Measurements from ENCODE around the gene ASB10.
A peak's percentile ranks its signal among the peaks of the same experiment; 100 is the strongest.

Gene ASB10

GRCh38 chr7:151233804-151234203, 46.8 kb upstream of the ASB10 start:
- H3K27ac ChIP-seq (replicated peaks; ENCODE audit: low read length) = no peak overlapping the region
- H2BK15ac ChIP-seq (ENCODE audit: low read length) = no peak overlapping the region

GRCh38 chr7:151232917-151233701, 46.1 kb upstream of the ASB10 start:
- Histone ChIP-seq H2BK5ac (ENCODE audit: low read length) (peak overlapping the region; percentile 4), H3K79me1 (ENCODE audit: low read depth, low read length) (peaks cover 16% of the 10 kb centered on the region), H2AFZ (ENCODE audit: low read length) (peak overlapping the region; percentile 84), H3K27ac (replicated peaks; ENCODE audit: low read length) (no peak overlapping the region), H3K4me3 (ENCODE audit: low read length in 2 of 2) (peak overlapping the region; percentile 65 to 89), H2BK15ac (ENCODE audit: low read length) (peak overlapping the region; percentile 3), H4K91ac (ENCODE audit: low read depth, low read length, poor library complexity) (no peak overlapping the region), H2AK5ac (ENCODE audit: low read depth, low read length) (peak overlapping the region; percentile 95), H3K4me1 (ENCODE audit: control insufficient read depth in 2 of 2, insufficient read depth in 1 of 2, low read depth in 1 of 2, low read length in 2 of 2) (peaks cover 9 to 10% of the 10 kb centered on the region in 2 donors), H3K9me3 (replicated peaks in 1 of 2; ENCODE audit: control insufficient read depth in 2 of 2, insufficient read depth in 1 of 2, low read depth in 1 of 2, low read length in 2 of 2) (no peaks in the 10 kb centered on the region), H3K18ac (ENCODE audit: low read length) (peak overlapping the region; percentile 80), H3K9ac (ENCODE audit: low read depth, low read length, poor library complexity) (peak overlapping the region; percentile 86), H3K4ac (ENCODE audit: low read length) (no peak overlapping the region), H4K8ac (ENCODE audit: low read depth, low read length) (no peak overlapping the region), H2BK12ac (ENCODE audit: low read length) (no peak overlapping the region), H3K23ac (ENCODE audit: low read depth, low read length, poor library complexity) (peak overlapping the region; percentile 99), H3K36me3 (replicated peaks in 1 of 2; ENCODE audit: control insufficient read depth in 2 of 2, insufficient read depth in 2 of 2, low read length in 2 of 2) (peaks cover 22 to 39% of the 10 kb centered on the region in 2 donors), H3K27me3 (ENCODE audit: control insufficient read depth in 3 of 3, insufficient read depth in 3 of 3, low read depth in 1 of 3, low read length in 3 of 3) (no peaks in the 10 kb centered on the region), H2BK120ac (ENCODE audit: low read depth, low read length) (no peak overlapping the region), H3K14ac (ENCODE audit: low read length) (peak overlapping the region; percentile 58), H3K4me2 (ENCODE audit: insufficient read depth, low read length, poor library complexity, severe bottlenecking) (peak overlapping the region; percentile 96)
- WGBS, 2 donors (ENCODE audit: extremely low coverage in 2 of 2, insufficient read length in 2 of 2, insufficient replicate concordance in 1 of 2) = no CpG with 5 or more reads among the region's 36 CpGs
- DNase-seq (ENCODE audit: low spot score) = no peak

More at GRCh38 chr7:151233804-151234203, 46.8 kb upstream of the ASB10 start:
- Histone ChIP-seq H3K9me3 (replicated peaks in 1 of 2; ENCODE audit: control insufficient read depth in 2 of 2, insufficient read depth in 1 of 2, low read depth in 1 of 2, low read length in 2 of 2) (no peaks in the 10 kb centered on the region), H2BK12ac (ENCODE audit: low read length) (no peak overlapping the region), H3K36me3 (replicated peaks in 1 of 2; ENCODE audit: control insufficient read depth in 2 of 2, insufficient read depth in 2 of 2, low read length in 2 of 2) (peaks cover 24 to 46% of the 10 kb centered on the region in 2 donors), H3K4me2 (ENCODE audit: insufficient read depth, low read length, poor library complexity, severe bottlenecking) (peak overlapping the region; percentile 96), H3K4ac (ENCODE audit: low read length) (no peak overlapping the region), H3K23ac (ENCODE audit: low read depth, low read length, poor library complexity) (no peak overlapping the region), H3K9ac (ENCODE audit: low read depth, low read length, poor library complexity) (no peak overlapping the region), H4K91ac (ENCODE audit: low read depth, low read length, poor library complexity) (no peak overlapping the region), H2AK5ac (ENCODE audit: low read depth, low read length) (no peak overlapping the region), H4K8ac (ENCODE audit: low read depth, low read length) (no peak overlapping the region), H2AFZ (ENCODE audit: low read length) (no peak overlapping the region), H2BK5ac (ENCODE audit: low read length) (no peak overlapping the region), H2BK120ac (ENCODE audit: low read depth, low read length) (no peak overlapping the region), H3K4me3 (ENCODE audit: low read length in 2 of 2) (peak overlapping the region in 1 of 2 donors; percentile 65), H3K79me1 (ENCODE audit: low read depth, low read length) (peaks cover 16% of the 10 kb centered on the region), H3K27me3 (ENCODE audit: control insufficient read depth in 3 of 3, insufficient read depth in 3 of 3, low read depth in 1 of 3, low read length in 3 of 3) (no peaks in the 10 kb centered on the region), H3K18ac (ENCODE audit: low read length) (no peak overlapping the region), H3K14ac (ENCODE audit: low read length) (no peak overlapping the region), H3K4me1 (ENCODE audit: control insufficient read depth in 2 of 2, insufficient read depth in 1 of 2, low read depth in 1 of 2, low read length in 2 of 2) (peaks cover 6 to 9% of the 10 kb centered on the region in 2 donors)
- WGBS, 2 donors (ENCODE audit: extremely low coverage in 2 of 2, insufficient read length in 2 of 2, insufficient replicate concordance in 1 of 2) = no CpG with 5 or more reads among the region's 9 CpGs
- DNase-seq (ENCODE audit: low spot score) = no peak

GRCh38 chr7:151232091-151232916, 45.3 kb upstream of the ASB10 start, which contains the start of gene CHPF2:
Gene CHPF2 (plus strand): TSS chr7:151232483. CDS start chr7:151234012, 1,529 bp downstream.
- Histone ChIP-seq H3K4me2 (ENCODE audit: insufficient read depth, low read length, poor library complexity, severe bottlenecking) (peak within 1 kb of the TSS; percentile 96), H2BK12ac (ENCODE audit: low read length) (no peak within 1 kb of the TSS), H3K79me1 (ENCODE audit: low read depth, low read length) (peaks cover 16% of the 10 kb centered on the region), H2AK5ac (ENCODE audit: low read depth, low read length) (peak within 1 kb of the TSS; percentile 95), H3K36me3 (replicated peaks in 1 of 2; ENCODE audit: control insufficient read depth in 2 of 2, insufficient read depth in 2 of 2, low read length in 2 of 2) (peaks cover 17 to 31% of the 10 kb centered on the region in 2 donors), H3K23ac (ENCODE audit: low read depth, low read length, poor library complexity) (peak within 1 kb of the TSS; percentile 99), H3K27ac (replicated peaks; ENCODE audit: low read length) (no peak within 1 kb of the TSS), H3K9ac (ENCODE audit: low read depth, low read length, poor library complexity) (peak within 1 kb of the TSS; percentile 86), H3K18ac (ENCODE audit: low read length) (peak within 1 kb of the TSS; percentile 95), H4K8ac (ENCODE audit: low read depth, low read length) (no peak within 1 kb of the TSS), H2BK15ac (ENCODE audit: low read length) (peak within 1 kb of the TSS; percentile 3), H3K14ac (ENCODE audit: low read length) (peak within 1 kb of the TSS; percentile 58), H2BK5ac (ENCODE audit: low read length) (peak within 1 kb of the TSS; percentile 4), H4K91ac (ENCODE audit: low read depth, low read length, poor library complexity) (no peak within 1 kb of the TSS), H3K4ac (ENCODE audit: low read length) (no peak within 1 kb of the TSS), H3K27me3 (ENCODE audit: control insufficient read depth in 3 of 3, insufficient read depth in 3 of 3, low read depth in 1 of 3, low read length in 3 of 3) (no peaks in the 10 kb centered on the region), H3K9me3 (replicated peaks in 1 of 2; ENCODE audit: control insufficient read depth in 2 of 2, insufficient read depth in 1 of 2, low read depth in 1 of 2, low read length in 2 of 2) (no peaks in the 10 kb centered on the region), H2BK120ac (ENCODE audit: low read depth, low read length) (no peak within 1 kb of the TSS), H2AFZ (ENCODE audit: low read length) (peak within 1 kb of the TSS; percentile 84), H3K4me1 (ENCODE audit: control insufficient read depth in 2 of 2, insufficient read depth in 1 of 2, low read depth in 1 of 2, low read length in 2 of 2) (peaks cover 11 to 13% of the 10 kb centered on the region in 2 donors), H3K4me3 (ENCODE audit: low read length in 2 of 2) (peak within 1 kb of the TSS; percentile 65 to 89)
- WGBS, 2 donors (ENCODE audit: extremely low coverage in 2 of 2, insufficient read length in 2 of 2, insufficient replicate concordance in 1 of 2) = no CpG with 5 or more reads among the region's 79 CpGs
- DNase-seq (ENCODE audit: low spot score) = peak; percentile 77

GRCh38 chr7:151231080-151231479, 44.0 kb upstream of the ASB10 start:
- Histone ChIP-seq H2BK12ac (ENCODE audit: low read length) (no peak overlapping the region), H2AK5ac (ENCODE audit: low read depth, low read length) (no peak overlapping the region), H3K4ac (ENCODE audit: low read length) (no peak overlapping the region), H4K91ac (ENCODE audit: low read depth, low read length, poor library complexity) (no peak overlapping the region), H3K79me1 (ENCODE audit: low read depth, low read length) (peaks cover 22% of the 10 kb centered on the region), H3K36me3 (replicated peaks in 1 of 2; ENCODE audit: control insufficient read depth in 2 of 2, insufficient read depth in 2 of 2, low read length in 2 of 2) (peaks cover 9 to 19% of the 10 kb centered on the region in 2 donors), H3K9ac (ENCODE audit: low read depth, low read length, poor library complexity) (no peak overlapping the region), H3K23ac (ENCODE audit: low read depth, low read length, poor library complexity) (no peak overlapping the region), H3K4me3 (ENCODE audit: low read length in 2 of 2) (peak overlapping the region in 1 of 2 donors; percentile 65), H3K27me3 (ENCODE audit: control insufficient read depth in 3 of 3, insufficient read depth in 3 of 3, low read depth in 1 of 3, low read length in 3 of 3) (no peaks in the 10 kb centered on the region), H3K18ac (ENCODE audit: low read length) (no peak overlapping the region), H3K14ac (ENCODE audit: low read length) (no peak overlapping the region), H2BK120ac (ENCODE audit: low read depth, low read length) (no peak overlapping the region), H3K4me1 (ENCODE audit: control insufficient read depth in 2 of 2, insufficient read depth in 1 of 2, low read depth in 1 of 2, low read length in 2 of 2) (peaks cover 14 to 18% of the 10 kb centered on the region in 2 donors), H2AFZ (ENCODE audit: low read length) (no peak overlapping the region), H2BK15ac (ENCODE audit: low read length) (no peak overlapping the region), H2BK5ac (ENCODE audit: low read length) (no peak overlapping the region), H3K4me2 (ENCODE audit: insufficient read depth, low read length, poor library complexity, severe bottlenecking) (no peak overlapping the region), H4K8ac (ENCODE audit: low read depth, low read length) (no peak overlapping the region), H3K9me3 (replicated peaks in 1 of 2; ENCODE audit: control insufficient read depth in 2 of 2, insufficient read depth in 1 of 2, low read depth in 1 of 2, low read length in 2 of 2) (no peaks in the 10 kb centered on the region), H3K27ac (replicated peaks; ENCODE audit: low read length) (no peak overlapping the region)
- WGBS, 2 donors (ENCODE audit: extremely low coverage in 2 of 2, insufficient read length in 2 of 2, insufficient replicate concordance in 1 of 2) = no CpG with 5 or more reads among the region's 1 CpG
- no peak for DNase-seq (ENCODE audit: low spot score)
